ENCODE results near the gene BSPRY. TPM values are rescaled to one million over a fixed set of nuclear protein-coding genes. Genes with fewer than 3 reads are reported as not detected.

Gene BSPRY
- total and polyA plus RNA-seq, 2 of the 13 experiments (the other 11 are each of a cell fraction or from before 2014, with no cell fraction given): 0.09 to 0.26 TPM

- TF ChIP-seq LRRFIP1 (CRISPR knock-in tag; conservative IDR thresholded peaks at IDR 0.05): no peak
- no peak for TF ChIP-seq CREB1 (IDR thresholded peaks at IDR 0.05)
- peak; percentile 59; the same call in 1 of the 2 replicates for TF ChIP-seq CREB1 (CRISPR knock-in tag; IDR thresholded peaks at IDR 0.05)
- 0 out of 2 replicates have a peak, but pooled peaks have one; percentile 11 for TF ChIP-seq GABPB1 (CRISPR knock-in tag; IDR thresholded peaks at IDR 0.05)
- TF ChIP-seq JUNB (CRISPR knock-in tag; IDR thresholded peaks at IDR 0.05; ENCODE audit: borderline replicate concordance): no peak
- no peak for TF ChIP-seq ZNF572 (CRISPR knock-in tag; IDR thresholded peaks at IDR 0.05)
- no peak for TF ChIP-seq ZNF138 (CRISPR knock-in tag; IDR thresholded peaks at IDR 0.05; ENCODE audit: low read depth)
- peak in 1 of 2 experiments; percentile 25; a peak in 1 of 4 replicates for TF ChIP-seq HMGXB4 (CRISPR knock-in tag; IDR thresholded peaks at IDR 0.05; ENCODE audit: borderline replicate concordance in 1 of 2, low read depth in 1 of 2)
- peak; percentile 70; the same call in 1 of the 2 replicates for TF ChIP-seq ISL2 (CRISPR knock-in tag; IDR thresholded peaks at IDR 0.05)
- TF ChIP-seq JUN (CRISPR knock-in tag; IDR thresholded peaks at IDR 0.05): no peak
- no peak for TF ChIP-seq SNAPC5 (CRISPR knock-in tag; IDR thresholded peaks at IDR 0.05; ENCODE audit: borderline replicate concordance)
- TF ChIP-seq ZFP62 (CRISPR knock-in tag; IDR thresholded peaks at IDR 0.05): no peak
- 0 out of 2 replicates have a peak, but pooled peaks have one; percentile 23 for TF ChIP-seq ARNTL (CRISPR knock-in tag; IDR thresholded peaks at IDR 0.05)
- TF ChIP-seq ATF4 (CRISPR knock-in tag; IDR thresholded peaks at IDR 0.05): no peak
- TF ChIP-seq ZNF570 (CRISPR knock-in tag; IDR thresholded peaks at IDR 0.05; ENCODE audit: borderline replicate concordance): no peak
- TF ChIP-seq FOXM1 (CRISPR knock-in tag; IDR thresholded peaks at IDR 0.05): no peak
- TF ChIP-seq ZBTB46 (CRISPR knock-in tag; IDR thresholded peaks at IDR 0.05; ENCODE audit: borderline replicate concordance): no peak
- TF ChIP-seq ZNF792 (CRISPR knock-in tag; IDR thresholded peaks at IDR 0.05): no peak
- TF ChIP-seq KLF11 (CRISPR knock-in tag; IDR thresholded peaks at IDR 0.05): no peak
- TF ChIP-seq DRAP1 (CRISPR knock-in tag; IDR thresholded peaks at IDR 0.05): peak; percentile 86
- TF ChIP-seq ZNF790 (CRISPR knock-in tag; IDR thresholded peaks at IDR 0.05; ENCODE audit: borderline replicate concordance): no peak
- TF ChIP-seq MATR3 (CRISPR knock-in tag; IDR thresholded peaks at IDR 0.05): no peak
- peak; percentile 74; the same call in 1 of the 2 replicates for TF ChIP-seq SOX5 (CRISPR knock-in tag; IDR thresholded peaks at IDR 0.05; ENCODE audit: borderline replicate concordance)
Observed at GRCh38 chr9:113387560-113388230, 38.4 kb downstream of the BSPRY start (continued).
